Endothelial cell (in vitro differentiated cells): Measurements from ENCODE around the gene TIMM8B. TPM values are rescaled to one million over a fixed set of nuclear protein-coding genes. Genes with fewer than 3 reads are reported as not detected.

Experiments used
- DNase-seq: peaks from one replicate; pipeline ENCODE4 v3.0.0; 2021; ENCODE audit warnings: low spot score
- H3K27ac Mint-ChIP-seq: one replicate; pipeline ENCODE4 v1.8.0; 2021; ENCODE audit warnings: mixed read lengths, inconsistent platforms; ENCODE audit not compliant: unreplicated experiment
- H3K27me3 Mint-ChIP-seq: one replicate; pipeline ENCODE4 v1.8.0; 2021; ENCODE audit warnings: mild to moderate bottlenecking, moderate library complexity, mixed read lengths, inconsistent platforms; ENCODE audit not compliant: unreplicated experiment
- H3K36me3 Mint-ChIP-seq: one replicate; pipeline ENCODE4 v1.8.0; 2021; ENCODE audit warnings: mild to moderate bottlenecking, low read depth, mixed read lengths, inconsistent platforms; ENCODE audit not compliant: unreplicated experiment
- H3K4me1 Mint-ChIP-seq: one replicate; pipeline ENCODE4 v1.8.0; 2021; ENCODE audit warnings: mild to moderate bottlenecking, mixed read lengths, inconsistent platforms; ENCODE audit not compliant: unreplicated experiment
- H3K4me3 Mint-ChIP-seq: one replicate; pipeline ENCODE4 v1.8.0; 2021; ENCODE audit warnings: mild to moderate bottlenecking, mixed read lengths, inconsistent platforms; ENCODE audit not compliant: unreplicated experiment
- H3K9me3 Mint-ChIP-seq: one replicate; pipeline ENCODE4 v1.8.0; 2021; ENCODE audit warnings: mixed read lengths, inconsistent platforms; ENCODE audit not compliant: unreplicated experiment
- CTCF ChIP-seq: fragments of 200-600 bp; sonication (generic); IDR thresholded peaks from one replicate; pipeline ENCODE4 v1.5.0; 2021; ENCODE audit warnings: antibody characterized with exemption; ENCODE audit not compliant: unreplicated experiment
- total RNA-seq: library from RNA; stranded (reverse); fragmentation: NEBNext Ultra II Directional; extraction: Animal tissue kit (Norgen Biotek cat#: 25700); gene quantifications from one replicate; pipeline ENCODE4 v1.2.1, GENCODE V29; 2021; ENCODE audit not compliant: unreplicated experiment

TIMM8B gene
- total RNA-seq, 1 donor from 2014 or later = 49.6 TPM

GRCh38 chr11:112044961-112045360 lies 41.6 kb downstream of the TIMM8B start:
- Mint-ChIP-seq H3K36me3 (peaks cover 36% of the 10 kb centered on the region), H3K27ac (no peak overlapping the region), H3K4me3 (no peak overlapping the region), H3K4me1 (no peaks in the 10 kb centered on the region), H3K27me3 (no peaks in the 10 kb centered on the region), H3K9me3 (no peaks in the 10 kb centered on the region)
- no peak for TF ChIP-seq CTCF
- no peak for DNase-seq

GRCh38 chr11:112042961-112043304 lies 43.6 kb downstream of the TIMM8B start:
- Mint-ChIP-seq H3K4me1 (no peaks in the 10 kb centered on the region), H3K27me3 (no peaks in the 10 kb centered on the region), H3K9me3 (no peaks in the 10 kb centered on the region), H3K27ac (no peak overlapping the region), H3K4me3 (no peak overlapping the region), H3K36me3 (peaks cover 33% of the 10 kb centered on the region)
- no peak for TF ChIP-seq CTCF
- no peak for DNase-seq

GRCh38 chr11:112042161-112042960 lies 44.2 kb downstream of the TIMM8B start:
- no peak for TF ChIP-seq CTCF
- Mint-ChIP-seq H3K27me3 (no peaks in the 10 kb centered on the region), H3K9me3 (no peaks in the 10 kb centered on the region), H3K27ac (no peak overlapping the region), H3K36me3 (peaks cover 30% of the 10 kb centered on the region), H3K4me1 (no peaks in the 10 kb centered on the region), H3K4me3 (no peak overlapping the region)
- no peak for DNase-seq

- no peak for TF ChIP-seq CTCF
- H3K27ac Mint-ChIP-seq = no peak overlapping the region
- peaks cover 20% of the 10 kb centered on the region for H3K36me3 Mint-ChIP-seq
- DNase-seq = no peak
- H3K27me3 Mint-ChIP-seq = no peaks in the 10 kb centered on the region
- no peaks in the 10 kb centered on the region for H3K4me1 Mint-ChIP-seq
- no peak overlapping the region for H3K4me3 Mint-ChIP-seq
- H3K9me3 Mint-ChIP-seq = no peaks in the 10 kb centered on the region
Measured at GRCh38 chr11:112037527-112037926, 49.0 kb downstream of the TIMM8B start.

Other genes with a start within 250 kb of the TIMM8B start
- gene ALG9, start 215.2 kb downstream of the TIMM8B start, total RNA-seq = 35.8 TPM
- gene FDXACB1, start 207.6 kb downstream of the TIMM8B start, total RNA-seq = 1.4 TPM
- gene CFAP68, start 207.2 kb downstream of the TIMM8B start, total RNA-seq = 35.6 TPM
- gene CRYAB, start 175.0 kb downstream of the TIMM8B start, total RNA-seq = not detected
- gene HSPB2, start 174.0 kb downstream of the TIMM8B start, total RNA-seq = not detected
- gene C11orf52, start 167.8 kb downstream of the TIMM8B start, total RNA-seq = 2.8 TPM
- gene DIXDC1, start 149.4 kb downstream of the TIMM8B start, total RNA-seq = 6.2 TPM
- gene DLAT, start 61.3 kb downstream of the TIMM8B start, total RNA-seq = 28.2 TPM
- 2.5 TPM for gene PIH1D2, start 12.7 kb downstream of the TIMM8B start, total RNA-seq
- gene NKAPD1, start 12.5 kb downstream of the TIMM8B start, total RNA-seq = 21.8 TPM
- 43.0 TPM for gene SDHD, start 117 bp upstream of the TIMM8B start, total RNA-seq
- gene IL18, start 77.3 kb upstream of the TIMM8B start, total RNA-seq = 0.90 TPM
- not detected for gene TEX12, start 80.6 kb upstream of the TIMM8B start, total RNA-seq
- gene BCO2, start 88.8 kb upstream of the TIMM8B start, total RNA-seq = 2.6 TPM
- gene PTS, start 139.7 kb upstream of the TIMM8B start, total RNA-seq = 40.1 TPM
- not detected for gene PLET1, start 174.1 kb upstream of the TIMM8B start, total RNA-seq